GM23338 (cell line): Measurements from ENCODE around the gene PLEKHA8. TPM values are rescaled to one million over a fixed set of nuclear protein-coding genes. Genes with fewer than 3 reads are reported as not detected.

ENCODE experiments used
- ATAC-seq: fragments of 200-7000 bp; cut with Tn5 transposase; 3 replicates; pipeline ENCODE4 v1.9.1; 2020
- DNase-seq: peaks from one replicate; pipeline ENCODE4 v3.0.0-alpha.2; 2015; ENCODE audit warnings: low spot score
- H2AFZ ChIP-seq: fragments of 200-600 bp; sonication (generic); 2 replicates; pipeline ENCODE4 v1.8.0; 2016; ENCODE audit warnings: antibody characterized with exemption, mild to moderate bottlenecking, moderate library complexity
- H3F3A ChIP-seq: fragments of 200-600 bp; sonication (generic); replicated peaks from 2 replicates; pipeline ENCODE4 v1.8.0; 2017; ENCODE audit warnings: antibody characterized with exemption, mixed run types, low read depth
- H3K27ac ChIP-seq: fragments of 200-600 bp; sonication (generic); 2 replicates; pipeline ENCODE4 v1.6.1; 2016; ENCODE audit warnings: low read depth
- H3K27me3 ChIP-seq: fragments of 200-600 bp; sonication (generic); 2 replicates; pipeline ENCODE4 v1.8.0; 2016; ENCODE audit warnings: mild to moderate bottlenecking, mixed run types, moderate library complexity; ENCODE audit not compliant: insufficient read depth
- H3K36me3 ChIP-seq: fragments of 200-600 bp; sonication (generic); 2 replicates; pipeline ENCODE4 v1.8.0; 2016; ENCODE audit warnings: mild to moderate bottlenecking; ENCODE audit not compliant: insufficient read depth
- H3K4me1 ChIP-seq: fragments of 200-600 bp; sonication (generic); 2 replicates; pipeline ENCODE4 v1.8.0; 2016; ENCODE audit warnings: mild to moderate bottlenecking, moderate library complexity; ENCODE audit not compliant: insufficient read depth
- H3K4me2 ChIP-seq: fragments of 200-600 bp; sonication (generic); 2 replicates; pipeline ENCODE4 v1.7.1; 2017; ENCODE audit warnings: mixed run types
- H3K4me3 ChIP-seq: fragments of 200-600 bp; sonication (generic); 2 replicates; pipeline ENCODE4 v1.6.1; 2016; ENCODE audit warnings: mixed run types
- H3K79me2 ChIP-seq: fragments of 200-600 bp; sonication (generic); replicated peaks from 2 replicates; pipeline ENCODE4 v1.8.0; 2017; ENCODE audit warnings: mild to moderate bottlenecking; ENCODE audit not compliant: insufficient read depth
- H3K9me2 ChIP-seq: fragments of 200-600 bp; sonication (generic); 2 replicates; pipeline ENCODE4 v1.8.0; 2017; ENCODE audit not compliant: insufficient read depth
- H4K20me1 ChIP-seq: fragments of 200-600 bp; sonication (generic); replicated peaks from 2 replicates; pipeline ENCODE4 v1.8.0; 2017; ENCODE audit warnings: mild to moderate bottlenecking; ENCODE audit not compliant: insufficient read depth
- H3K27ac Mint-ChIP-seq: 2 replicates; pipeline ENCODE4 v1.8.0; 2020; ENCODE audit warnings: inconsistent platforms, mild to moderate bottlenecking, moderate library complexity, mixed read lengths
- H3K27me3 Mint-ChIP-seq: 3 replicates; pipeline ENCODE4 v1.8.0; 2022; ENCODE audit warnings: low read depth, mild to moderate bottlenecking, moderate library complexity, mixed read lengths, inconsistent platforms; ENCODE audit not compliant: insufficient read depth, poor library complexity
- H3K36me3 Mint-ChIP-seq: 3 replicates; pipeline ENCODE4 v1.8.0; 2021; ENCODE audit warnings: low read depth, mild to moderate bottlenecking, inconsistent platforms, moderate library complexity, mixed read lengths
- H3K4me1 Mint-ChIP-seq: 3 replicates; pipeline ENCODE4 v1.8.0; 2020; ENCODE audit warnings: mild to moderate bottlenecking, inconsistent platforms, mixed read lengths
- H3K4me3 Mint-ChIP-seq: 3 replicates; pipeline ENCODE4 v1.8.0; 2021; ENCODE audit warnings: moderate library complexity, mild to moderate bottlenecking, inconsistent platforms, mixed read lengths
- H3K9me3 Mint-ChIP-seq: 3 replicates; pipeline ENCODE4 v1.8.0; 2020; ENCODE audit warnings: moderate library complexity, mild to moderate bottlenecking, inconsistent platforms, mixed read lengths
- EZH2 ChIP-seq: fragments of 200-600 bp; sonication (generic); IDR thresholded peaks from one replicate; pipeline ENCODE4 v1.8.0; 2017; ENCODE audit warnings: antibody characterized with exemption, mild to moderate bottlenecking, low read depth; ENCODE audit not compliant: unreplicated experiment
- EZH2phosphoT487 ChIP-seq: fragments of 200-600 bp; sonication (generic); IDR thresholded peaks from one replicate; pipeline ENCODE4 v1.8.1; 2018; ENCODE audit warnings: antibody characterized with exemption; ENCODE audit not compliant: unreplicated experiment
- JUNB ChIP-seq: IDR thresholded peaks from one replicate; pipeline ENCODE4 v1.6.1; 2016; ENCODE audit warnings: antibody characterized with exemption; ENCODE audit not compliant: unreplicated experiment
- STAT1 ChIP-seq: IDR thresholded peaks from one replicate; pipeline ENCODE4 v1.6.1; 2016; ENCODE audit warnings: antibody characterized with exemption; ENCODE audit not compliant: unreplicated experiment
- ZNF331 ChIP-seq: fragments of 250-450 bp; sonication (Bioruptor Pico); IDR thresholded peaks from 2 replicates; pipeline ENCODE4 v1.5.0; 2020; ENCODE audit warnings: low read depth, mild to moderate bottlenecking, moderate library complexity
- ZNF462 ChIP-seq: fragments of 250-450 bp; sonication (Bioruptor Pico); IDR thresholded peaks from 2 replicates; pipeline ENCODE4 v1.5.0; 2020; ENCODE audit warnings: mild to moderate bottlenecking, moderate library complexity
- polyA plus RNA-seq: library from polyadenylated mRNA; unstranded; fragments of >200 nt; fragmentation: Nextera tagmentation; extraction: Ambion mirVana; gene quantifications from 2 replicates; pipeline ENCODE4 v1.2.1, GENCODE V29; 2016
- total RNA-seq: library from RNA; depleted of rRNA; stranded (reverse); fragments of >200 nt; shearing (Covaris generic); gene quantifications from 2 replicates; pipeline ENCODE4 v1.2.3, GENCODE V29; 2014
- TF ChIP-seq, protein P1 (sequence below), 2 experiments: fragments of 200-600 bp in 1 of 2; sonication (generic) in 1 of 2; conservative IDR thresholded peaks; 2 replicates each; pipeline versions ENCODE4 v1.5.1 to v1.6.1; 2016 to 2017; ENCODE audit warnings: antibody characterized with exemption in 2 of 2, low read depth in 2 of 2, mild to moderate bottlenecking in 2 of 2, moderate library complexity in 1 of 2

The PLEKHA8 gene
- total and polyA plus RNA-seq, 2 experiments from 2014 or later = 11.6 to 44.9 TPM

- Histone ChIP-seq H3K36me3 (no peaks in the 10 kb centered on the region), H3K4me3 (no peak overlapping the region), H3K79me2 (no peaks in the 10 kb centered on the region), H3K27me3 (no peaks in the 10 kb centered on the region), H3K4me1 (no peaks in the 10 kb centered on the region), H3F3A (no peaks in the 10 kb centered on the region), H3K27ac (no peak overlapping the region), H2AFZ (no peak overlapping the region), H4K20me1 (no peaks in the 10 kb centered on the region), H3K4me2 (no peak overlapping the region), H3K9me2 (0 out of 2 replicates have a peak, but pooled peaks cover 4% of the 10 kb centered on the region)
- Mint-ChIP-seq H3K4me3 (no peak overlapping the region), H3K9me3 (no peaks in the 10 kb centered on the region), H3K36me3 (no peaks in the 10 kb centered on the region), H3K4me1 (peaks cover 11% of the 10 kb centered on the region), H3K27ac (no peak overlapping the region), H3K27me3 (peaks cover 9% of the 10 kb centered on the region)
- no peak for DNase-seq
- TF ChIP-seq JUNB (no peak), ZNF462 (CRISPR knock-in tag) (no peak), ZNF331 (no peak)
- ATAC-seq = no peak
Observed at GRCh38 chr7:30175636-30176147, 147.5 kb downstream of the PLEKHA8 start.

- Histone ChIP-seq H3K4me1 (no peaks in the 10 kb centered on the region), H3K4me2 (no peak overlapping the region), H3K79me2 (no peaks in the 10 kb centered on the region), H3K36me3 (no peaks in the 10 kb centered on the region), H2AFZ (no peak overlapping the region), H3K9me2 (no peaks in the 10 kb centered on the region), H3K4me3 (no peak overlapping the region), H3K27ac (no peak overlapping the region), H3F3A (no peaks in the 10 kb centered on the region), H3K27me3 (no peaks in the 10 kb centered on the region), H4K20me1 (no peaks in the 10 kb centered on the region)
- Mint-ChIP-seq H3K27ac (no peak overlapping the region), H3K27me3 (peaks cover 6% of the 10 kb centered on the region), H3K4me3 (no peak overlapping the region), H3K4me1 (peaks cover 10% of the 10 kb centered on the region), H3K36me3 (no peaks in the 10 kb centered on the region), H3K9me3 (no peaks in the 10 kb centered on the region)
- TF ChIP-seq EZH2 (no peak), STAT1 (no peak), JUNB (no peak), EZH2phosphoT487 (no peak)
- TF ChIP-seq, protein P1, sequence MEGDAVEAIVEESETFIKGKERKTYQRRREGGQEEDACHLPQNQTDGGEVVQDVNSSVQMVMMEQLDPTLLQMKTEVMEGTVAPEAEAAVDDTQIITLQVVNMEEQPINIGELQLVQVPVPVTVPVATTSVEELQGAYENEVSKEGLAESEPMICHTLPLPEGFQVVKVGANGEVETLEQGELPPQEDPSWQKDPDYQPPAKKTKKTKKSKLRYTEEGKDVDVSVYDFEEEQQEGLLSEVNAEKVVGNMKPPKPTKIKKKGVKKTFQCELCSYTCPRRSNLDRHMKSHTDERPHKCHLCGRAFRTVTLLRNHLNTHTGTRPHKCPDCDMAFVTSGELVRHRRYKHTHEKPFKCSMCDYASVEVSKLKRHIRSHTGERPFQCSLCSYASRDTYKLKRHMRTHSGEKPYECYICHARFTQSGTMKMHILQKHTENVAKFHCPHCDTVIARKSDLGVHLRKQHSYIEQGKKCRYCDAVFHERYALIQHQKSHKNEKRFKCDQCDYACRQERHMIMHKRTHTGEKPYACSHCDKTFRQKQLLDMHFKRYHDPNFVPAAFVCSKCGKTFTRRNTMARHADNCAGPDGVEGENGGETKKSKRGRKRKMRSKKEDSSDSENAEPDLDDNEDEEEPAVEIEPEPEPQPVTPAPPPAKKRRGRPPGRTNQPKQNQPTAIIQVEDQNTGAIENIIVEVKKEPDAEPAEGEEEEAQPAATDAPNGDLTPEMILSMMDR (conservative IDR thresholded peaks at IDR 0.05; ENCODE audit: low read depth in 2 of 2) = no peak
- DNase-seq (no peak), ATAC-seq (no peak)
Observed at GRCh38 chr7:30176463-30177109, 148.4 kb downstream of the PLEKHA8 start.
